GM20000 (cell line): Measurements from ENCODE around the gene HMGCS1.
"Not testable (repeated sequence)": the region's sequence is repeated elsewhere in the genome, so short reads cannot be mapped to it uniquely, and the experiment has no call there.

Source experiments
- DNase-seq: peaks from one replicate; pipeline ENCODE4 v3.0.0; 2012; ENCODE audit warnings: low spot score
- TF ChIP-seq, protein P1 (sequence below): IDR thresholded peaks from 2 replicates; pipeline ENCODE4 v1.5.1; 2012; ENCODE audit warnings: mild to moderate bottlenecking, control low read depth; ENCODE audit errors: extremely low read depth, missing control alignments

HMGCS1 gene

DNA sequence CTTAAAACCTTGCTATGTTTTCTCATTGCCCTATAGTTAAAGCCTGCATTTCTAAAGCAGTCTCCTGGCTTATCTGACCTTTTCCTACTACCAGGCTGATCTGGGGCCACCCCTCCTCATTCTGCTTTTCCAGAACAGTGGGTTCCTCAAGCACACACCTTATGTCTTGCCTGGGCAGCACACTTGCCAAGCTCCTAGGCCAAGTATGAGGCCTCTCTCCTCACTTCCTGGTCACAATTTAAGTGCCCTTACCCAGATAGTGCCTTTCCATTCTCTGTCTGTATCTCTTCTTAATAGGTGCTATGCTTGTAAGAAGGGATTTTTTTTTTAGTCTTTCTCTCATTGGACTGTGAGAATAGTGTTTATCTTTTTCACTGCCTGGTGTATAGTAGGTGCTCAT, 39.7 kb downstream of the HMGCS1 start:
- TF ChIP-seq, protein P1, sequence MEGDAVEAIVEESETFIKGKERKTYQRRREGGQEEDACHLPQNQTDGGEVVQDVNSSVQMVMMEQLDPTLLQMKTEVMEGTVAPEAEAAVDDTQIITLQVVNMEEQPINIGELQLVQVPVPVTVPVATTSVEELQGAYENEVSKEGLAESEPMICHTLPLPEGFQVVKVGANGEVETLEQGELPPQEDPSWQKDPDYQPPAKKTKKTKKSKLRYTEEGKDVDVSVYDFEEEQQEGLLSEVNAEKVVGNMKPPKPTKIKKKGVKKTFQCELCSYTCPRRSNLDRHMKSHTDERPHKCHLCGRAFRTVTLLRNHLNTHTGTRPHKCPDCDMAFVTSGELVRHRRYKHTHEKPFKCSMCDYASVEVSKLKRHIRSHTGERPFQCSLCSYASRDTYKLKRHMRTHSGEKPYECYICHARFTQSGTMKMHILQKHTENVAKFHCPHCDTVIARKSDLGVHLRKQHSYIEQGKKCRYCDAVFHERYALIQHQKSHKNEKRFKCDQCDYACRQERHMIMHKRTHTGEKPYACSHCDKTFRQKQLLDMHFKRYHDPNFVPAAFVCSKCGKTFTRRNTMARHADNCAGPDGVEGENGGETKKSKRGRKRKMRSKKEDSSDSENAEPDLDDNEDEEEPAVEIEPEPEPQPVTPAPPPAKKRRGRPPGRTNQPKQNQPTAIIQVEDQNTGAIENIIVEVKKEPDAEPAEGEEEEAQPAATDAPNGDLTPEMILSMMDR = no peak
- no peak for DNase-seq

DNA sequence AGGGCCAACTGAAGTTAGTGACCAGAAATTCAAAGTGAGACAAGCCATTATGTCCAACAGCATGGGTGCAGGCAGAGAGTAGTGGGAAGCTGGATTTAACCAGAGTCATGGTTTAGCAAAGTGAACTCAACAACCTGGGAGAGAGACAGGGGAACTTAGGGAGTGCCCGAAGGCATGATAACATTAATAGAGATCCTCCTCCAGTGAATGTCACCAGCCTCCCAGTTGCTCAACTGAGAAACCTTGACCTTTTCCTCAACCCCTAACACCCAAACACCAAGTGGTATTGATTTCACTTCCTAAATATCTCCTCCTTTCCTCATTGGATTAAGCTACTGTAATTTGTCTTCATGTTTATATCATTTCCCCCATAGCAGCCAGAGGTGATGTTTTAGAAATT, 42.6 kb downstream of the HMGCS1 start:
- DNase-seq = no peak
- TF ChIP-seq, protein P1 = no peak

DNA sequence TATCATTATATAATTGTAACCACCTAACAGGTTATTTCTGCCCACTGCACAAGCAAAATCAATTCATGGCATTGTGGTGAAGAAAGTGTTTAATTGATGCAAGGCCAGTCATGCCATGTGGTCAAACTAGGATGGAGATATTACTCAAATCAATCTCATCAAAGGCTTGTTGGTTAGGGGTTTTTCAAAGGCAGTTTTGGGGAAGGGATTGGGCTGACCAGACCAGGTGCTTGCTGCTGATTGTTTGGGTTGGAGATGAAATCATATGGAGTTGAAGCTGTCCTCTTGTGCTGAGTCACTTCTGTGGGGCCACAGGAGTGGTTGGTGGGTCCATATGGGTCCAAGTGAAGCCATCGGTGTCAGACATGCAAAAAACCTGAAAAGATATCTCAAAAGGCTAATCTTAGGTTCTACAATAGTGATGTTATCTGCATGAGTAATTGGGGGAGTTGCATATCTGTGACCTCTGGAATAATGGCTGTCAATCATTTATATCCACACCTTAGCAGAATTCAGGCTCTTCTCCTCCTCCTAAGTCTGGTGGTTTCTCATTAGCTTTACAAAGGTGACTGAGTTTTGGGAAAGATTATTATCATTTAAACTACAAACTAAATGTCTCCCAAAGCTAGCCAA, 44.9 kb downstream of the HMGCS1 start:
- DNase-seq = no peak
- TF ChIP-seq, protein P1 = no peak

GRCh38 chr5:43262269-43262668, 50.9 kb downstream of the HMGCS1 start:
- not testable (repeated sequence) for DNase-seq

DNA sequence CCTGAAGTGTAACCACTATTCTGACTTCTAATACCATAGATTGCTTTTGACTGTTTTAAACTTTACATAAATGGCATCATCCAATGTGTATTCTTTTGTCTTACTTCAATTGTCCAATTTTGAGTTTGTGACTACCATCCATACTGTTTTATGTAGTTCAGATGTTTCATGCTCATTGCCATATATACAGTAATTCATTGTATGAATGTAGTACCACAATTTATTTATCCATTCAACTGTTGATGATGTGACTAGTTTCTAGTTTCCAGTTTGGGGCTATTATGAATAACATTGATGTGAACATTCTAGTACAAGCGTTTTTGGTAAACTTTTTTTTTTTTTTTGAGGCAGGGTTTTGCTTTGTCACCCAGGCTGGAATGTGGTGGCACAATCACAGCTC, 55.1 kb downstream of the HMGCS1 start:
- DNase-seq = no peak
- TF ChIP-seq, protein P1 = no peak

- no peak for DNase-seq
- TF ChIP-seq, protein P1 = no peak
These were observed 56.8 kb downstream of the HMGCS1 start for GRCh38 chr5:43256261-43256966.

- peak; percentile 23 for DNase-seq
- TF ChIP-seq, protein P1 = no peak
These were observed 57.5 kb downstream of the HMGCS1 start for GRCh38 chr5:43255704-43256103.

DNA sequence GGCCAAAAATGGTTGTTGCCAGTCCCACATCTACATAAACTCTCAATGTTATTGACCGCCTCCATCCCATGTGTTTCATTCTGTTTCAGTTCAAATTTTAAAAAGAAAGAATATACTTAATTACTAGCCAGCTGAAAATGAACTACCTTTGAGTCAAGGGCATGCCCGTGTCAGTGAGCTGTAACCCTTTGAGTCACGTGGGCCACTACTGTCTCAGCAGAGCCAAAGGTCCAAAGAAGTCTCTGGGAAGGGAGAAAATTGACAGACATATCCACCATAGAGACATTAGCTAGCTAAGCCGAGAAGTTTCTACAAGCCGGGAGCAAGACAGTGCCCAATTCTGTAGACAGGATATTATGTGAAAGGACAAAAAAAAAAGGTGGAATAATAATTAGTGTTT, 61.5 kb downstream of the HMGCS1 start:
- TF ChIP-seq, protein P1 = no peak
- no peak for DNase-seq
